Activated T-helper 17 cell treated with anti-CD3 and anti-CD28 coated beads, Interleukin-2, amount 50 U/mL, for 72 hours (primary cell): Measurements from ENCODE around the gene TRIM8. TPM values are rescaled to one million over a fixed set of nuclear protein-coding genes. Genes with fewer than 3 reads are reported as not detected.

Experiments used
- ATAC-seq: fragments of 150-1000 bp; cut with Tn5 transposase; replicated peaks from 2 replicates; pipeline ENCODE4 v1.10.0; 2021; ENCODE audit warnings: mild to moderate bottlenecking, moderate library complexity
- H3K27ac Mint-ChIP-seq: one replicate; pipeline ENCODE4 v1.8.0; 2022; ENCODE audit warnings: mixed read lengths
- H3K27me3 Mint-ChIP-seq: one replicate; pipeline ENCODE4 v1.8.0; 2022; ENCODE audit warnings: mixed read lengths
- H3K36me3 Mint-ChIP-seq: one replicate; pipeline ENCODE4 v1.8.0; 2022; ENCODE audit warnings: low read depth, mild to moderate bottlenecking, mixed read lengths
- H3K4me1 Mint-ChIP-seq: one replicate; pipeline ENCODE4 v1.8.0; 2022; ENCODE audit warnings: mixed read lengths
- H3K4me3 Mint-ChIP-seq: one replicate; pipeline ENCODE4 v1.8.0; 2022; ENCODE audit warnings: mild to moderate bottlenecking, mixed read lengths
- H3K9me3 Mint-ChIP-seq: one replicate; pipeline ENCODE4 v1.8.0; 2022; ENCODE audit warnings: mixed read lengths
- total RNA-seq, 2 donors: library from RNA; stranded (reverse); gene quantifications; one replicate each; pipeline ENCODE4 v1.2.3, GENCODE V29; 2022

The TRIM8 gene
- total RNA-seq, 2 donors from 2014 or later, result 60.0 to 73.9 TPM

DNA sequence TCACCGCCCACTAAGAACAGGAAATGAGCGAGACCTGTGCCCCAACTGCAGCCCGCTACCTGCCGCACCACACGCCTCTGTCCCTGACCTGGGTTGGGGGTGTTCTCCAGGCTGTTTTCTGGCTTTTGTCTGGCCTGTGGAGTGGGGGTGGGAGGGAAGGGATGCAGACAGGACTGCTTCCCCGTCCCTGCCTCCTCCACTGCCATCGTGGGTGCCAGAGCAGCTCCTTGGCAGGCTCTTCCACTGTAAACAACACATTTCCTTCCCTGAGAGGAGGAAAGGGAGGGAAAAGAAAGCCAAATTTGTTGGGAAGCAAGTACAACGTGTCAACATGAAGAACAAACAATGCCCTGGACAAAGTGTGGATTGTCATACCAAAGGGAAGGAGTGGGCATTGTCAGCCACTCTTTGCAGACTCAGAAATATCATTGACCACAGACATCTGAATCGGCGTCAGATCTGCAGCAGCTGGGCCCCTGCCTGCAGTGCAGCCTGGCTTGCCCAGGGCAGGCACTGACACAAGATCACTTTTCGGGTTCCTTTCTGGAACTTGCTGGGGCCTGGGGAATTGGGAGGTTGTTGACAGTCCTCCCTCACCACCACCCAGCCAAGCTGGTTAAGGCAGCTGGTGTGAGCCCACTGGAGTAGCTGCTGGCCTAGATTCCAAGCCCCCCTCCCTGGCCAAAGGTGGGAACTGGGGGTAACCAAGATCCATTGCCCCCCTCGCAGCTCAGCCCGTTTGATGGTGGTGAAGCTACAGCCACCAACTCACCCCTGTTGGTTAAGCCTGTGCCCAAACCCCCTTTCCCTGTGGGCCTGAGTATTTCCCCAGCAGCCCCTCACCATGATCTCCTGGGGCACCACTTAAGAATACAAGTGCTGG is 22.6 kb upstream of the TRIM8 start:
- Mint-ChIP-seq H3K27ac (peak overlapping the region; percentile 77), H3K4me1 (peaks cover 9% of the 10 kb centered on the region)
- ATAC-seq, result peak; percentile 93

DNA sequence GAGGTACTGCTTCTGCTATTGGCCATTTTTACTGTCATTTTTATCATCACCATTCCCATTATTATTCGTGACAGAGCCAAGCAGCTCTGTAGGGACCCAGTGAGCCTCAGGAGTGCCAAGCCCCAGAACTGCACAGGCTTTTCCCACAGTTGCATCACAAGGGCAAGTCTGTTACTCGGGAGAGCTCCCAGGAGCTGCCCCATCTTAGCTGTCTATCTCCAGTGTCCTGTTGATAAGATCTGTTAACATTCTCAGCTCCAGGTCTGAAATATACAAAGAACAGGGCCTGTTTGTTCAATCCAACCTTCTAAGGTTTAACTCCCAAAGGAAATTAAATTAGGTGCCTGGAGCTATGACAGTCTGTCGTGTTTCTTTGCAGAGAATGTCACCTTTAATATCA is 20.2 kb upstream of the TRIM8 start:
- Mint-ChIP-seq H3K27me3 (no peaks in the 10 kb centered on the region), H3K27ac (peak overlapping the region; percentile 32)

More for the DNA sequence above, 22.6 kb upstream of the TRIM8 start:
- H3K36me3 Mint-ChIP-seq, result peaks cover 18% of the 10 kb centered on the region
- H3K9me3 Mint-ChIP-seq, result no peaks in the 10 kb centered on the region
- no peaks in the 10 kb centered on the region for H3K27me3 Mint-ChIP-seq
- H3K4me3 Mint-ChIP-seq, result peak overlapping the region; percentile 68

DNA sequence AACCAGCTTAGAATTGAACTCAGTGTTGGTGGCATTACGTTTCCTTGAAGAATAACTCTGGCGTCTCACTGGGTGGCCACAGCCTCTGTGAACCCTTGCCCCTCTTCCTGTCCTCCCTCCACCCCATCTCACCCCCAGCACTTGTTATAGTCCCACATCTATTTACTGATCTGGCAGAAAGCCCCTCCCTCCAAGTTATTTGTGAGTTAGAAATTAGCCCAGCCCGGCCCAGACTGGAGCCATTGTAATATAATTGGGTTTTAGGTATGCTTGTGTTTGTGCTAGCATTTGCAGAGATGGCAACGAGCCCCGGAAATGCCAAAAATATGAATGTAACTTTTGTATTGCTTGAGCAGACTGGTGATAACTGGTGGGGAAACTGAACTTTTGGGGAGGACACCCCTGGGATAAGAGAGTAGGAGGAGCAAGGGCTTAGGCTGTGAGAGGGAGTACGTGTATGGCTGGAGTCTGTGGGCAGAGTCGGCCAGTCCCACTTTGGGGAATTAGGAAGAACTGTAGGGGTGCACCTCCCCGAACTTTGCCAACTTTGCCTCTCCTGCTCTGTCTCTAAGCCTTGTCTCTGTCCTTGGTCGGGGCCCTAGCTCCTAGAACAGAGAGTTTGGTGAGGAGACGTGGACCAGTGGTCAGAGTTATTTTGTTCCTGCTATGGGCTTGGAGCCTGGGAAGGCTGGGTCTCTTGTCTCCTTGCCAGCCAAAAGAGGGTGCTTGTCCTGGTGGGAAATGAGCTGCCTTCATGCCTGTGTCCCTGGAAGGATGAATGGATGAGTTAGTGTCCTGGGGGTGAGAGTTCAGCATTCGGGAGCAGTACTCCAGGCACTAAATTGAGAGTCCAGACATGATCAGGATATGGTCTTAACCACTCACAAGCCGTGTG is 19.3 kb upstream of the TRIM8 start:
- no peak overlapping the region for H3K4me3 Mint-ChIP-seq
- no peak for ATAC-seq
- peaks cover 9% of the 10 kb centered on the region for H3K4me1 Mint-ChIP-seq
- H3K36me3 Mint-ChIP-seq, result no peaks in the 10 kb centered on the region
- H3K27ac Mint-ChIP-seq, result peak overlapping the region; percentile 32
- H3K9me3 Mint-ChIP-seq, result no peaks in the 10 kb centered on the region
- H3K27me3 Mint-ChIP-seq, result no peaks in the 10 kb centered on the region

More for the DNA sequence above, 20.2 kb upstream of the TRIM8 start:
- no peaks in the 10 kb centered on the region for H3K9me3 Mint-ChIP-seq
- H3K4me1 Mint-ChIP-seq, result peaks cover 9% of the 10 kb centered on the region
- no peaks in the 10 kb centered on the region for H3K36me3 Mint-ChIP-seq
- no peak for ATAC-seq
- H3K4me3 Mint-ChIP-seq, result no peak overlapping the region

DNA sequence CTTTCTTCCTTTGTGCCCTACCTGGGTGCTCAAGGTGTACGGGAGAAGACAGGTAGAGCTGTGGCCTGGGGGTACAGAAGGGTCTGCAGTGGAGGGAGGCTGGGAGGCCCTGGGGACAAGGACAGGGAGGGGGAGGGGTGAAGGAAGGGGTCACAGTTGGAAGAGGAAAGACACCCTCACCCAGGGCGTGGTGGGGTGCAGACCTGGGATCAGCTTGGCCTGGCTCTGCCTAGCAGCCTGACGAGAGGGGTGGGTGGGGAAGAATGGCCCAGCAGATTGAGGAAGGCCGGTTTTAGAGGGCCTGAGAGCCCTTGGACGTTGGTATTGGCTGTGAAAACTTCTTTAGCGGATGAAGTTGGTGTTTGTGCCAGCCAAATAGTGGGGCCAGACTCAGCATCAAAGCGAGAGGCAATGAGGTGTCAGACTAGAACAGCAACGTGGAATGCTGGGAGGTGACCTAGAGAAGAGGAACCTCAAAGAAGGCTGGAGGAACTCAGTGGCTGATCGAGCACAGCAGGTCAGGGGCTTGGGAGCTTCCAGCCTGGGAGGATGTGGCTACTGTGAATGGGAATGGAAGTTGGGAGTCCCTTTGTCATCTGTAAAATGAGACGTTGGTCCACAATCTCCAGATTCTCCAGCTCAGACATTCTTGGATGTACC is 18.1 kb upstream of the TRIM8 start:
- Mint-ChIP-seq H3K9me3 (no peaks in the 10 kb centered on the region), H3K27me3 (no peaks in the 10 kb centered on the region), H3K4me3 (no peak overlapping the region)

DNA sequence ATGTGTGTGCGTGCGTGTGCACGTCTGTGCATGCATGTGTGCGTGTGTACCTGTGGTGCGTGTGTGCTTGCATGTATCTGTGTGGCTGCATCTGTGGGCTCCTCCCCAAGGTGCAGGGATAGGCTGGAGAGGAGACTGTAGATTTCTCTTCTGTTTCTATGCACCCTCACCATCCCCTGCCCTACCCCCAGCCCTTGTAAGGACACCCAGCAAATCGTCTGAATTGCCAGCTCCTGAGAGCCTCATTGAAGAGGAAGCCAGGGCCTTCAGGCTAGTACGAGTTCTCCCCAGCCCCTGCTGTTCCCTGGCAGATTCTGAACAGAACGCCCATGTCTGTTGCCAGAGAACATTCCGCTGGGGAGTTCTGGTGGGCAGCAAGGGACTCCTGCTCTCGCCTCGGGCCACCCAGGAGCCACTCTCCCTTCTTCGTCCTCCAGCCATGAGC is 17.0 kb upstream of the TRIM8 start:
- H3K27me3 Mint-ChIP-seq, result no peaks in the 10 kb centered on the region
- H3K4me1 Mint-ChIP-seq, result peaks cover 1% of the 10 kb centered on the region
- H3K9me3 Mint-ChIP-seq, result no peaks in the 10 kb centered on the region
- H3K4me3 Mint-ChIP-seq, result no peak overlapping the region
- H3K27ac Mint-ChIP-seq, result peak overlapping the region; percentile 61
- no peak for ATAC-seq
- H3K36me3 Mint-ChIP-seq, result no peaks in the 10 kb centered on the region

More for the DNA sequence above, 18.1 kb upstream of the TRIM8 start:
- no peaks in the 10 kb centered on the region for H3K36me3 Mint-ChIP-seq
- peak overlapping the region; percentile 61 for H3K27ac Mint-ChIP-seq
- peaks cover under 1% of the 10 kb centered on the region for H3K4me1 Mint-ChIP-seq
- no peak for ATAC-seq

DNA sequence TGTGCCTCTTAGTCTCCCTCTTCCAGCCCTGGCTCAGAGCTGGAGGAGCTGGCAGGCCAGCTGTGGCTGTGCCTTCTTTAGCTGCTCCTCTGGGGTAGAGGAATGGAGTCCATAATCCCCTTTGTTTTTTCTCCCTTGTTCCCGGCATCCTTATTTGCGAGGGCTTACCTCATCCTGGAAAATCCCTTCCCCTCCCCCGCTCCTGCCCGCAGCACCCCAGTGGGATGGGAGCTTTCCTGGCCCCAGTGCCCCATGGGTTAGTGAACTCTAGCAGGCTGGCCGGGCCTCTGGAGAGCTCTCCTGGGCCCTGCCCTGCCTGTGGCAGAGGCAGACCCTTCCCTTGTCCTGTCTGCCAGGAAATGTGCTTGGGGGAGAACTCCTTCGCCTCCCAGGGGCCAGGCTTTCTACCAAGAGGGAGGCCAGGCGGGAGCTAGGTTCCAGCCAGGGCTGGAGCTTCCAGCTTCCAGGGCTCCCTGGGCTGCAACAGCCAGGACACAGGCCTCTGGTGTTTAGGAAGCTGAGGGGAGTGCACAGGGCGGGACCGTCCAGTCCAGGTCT is 16.5 kb upstream of the TRIM8 start:
- no peaks in the 10 kb centered on the region for H3K36me3 Mint-ChIP-seq

DNA sequence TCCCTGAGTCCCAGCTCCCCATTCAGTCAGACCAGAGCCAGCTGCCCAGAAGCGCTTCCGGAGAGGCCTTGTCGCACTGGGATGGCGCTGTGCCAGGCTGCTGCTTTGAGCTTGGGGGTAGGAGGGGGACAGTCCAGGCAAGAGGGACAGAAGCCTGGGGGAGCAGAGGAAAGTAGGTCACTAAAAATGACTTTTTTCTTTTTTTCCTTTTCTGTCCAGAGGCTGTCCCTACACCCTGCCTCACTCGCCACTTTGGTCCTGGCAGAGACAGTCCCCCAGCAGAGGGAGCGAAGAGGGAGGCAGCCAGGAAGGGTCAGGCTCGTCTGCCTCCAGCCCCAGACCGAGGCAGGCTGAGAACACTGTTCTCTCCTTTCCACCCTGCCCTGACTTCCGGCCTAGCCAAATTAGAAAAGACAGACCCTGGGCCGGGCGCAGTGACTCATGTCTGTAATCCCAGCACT is 15.8 kb upstream of the TRIM8 start:
- Mint-ChIP-seq H3K36me3 (no peaks in the 10 kb centered on the region), H3K27ac (peak overlapping the region; percentile 66), H3K9me3 (no peaks in the 10 kb centered on the region), H3K27me3 (no peaks in the 10 kb centered on the region), H3K4me3 (no peak overlapping the region), H3K4me1 (peaks cover 13% of the 10 kb centered on the region)
- no peak for ATAC-seq

More for the DNA sequence above, 16.5 kb upstream of the TRIM8 start:
- no peaks in the 10 kb centered on the region for H3K9me3 Mint-ChIP-seq
- no peaks in the 10 kb centered on the region for H3K27me3 Mint-ChIP-seq
- H3K4me3 Mint-ChIP-seq, result no peak overlapping the region
- no peak for ATAC-seq
- peak overlapping the region; percentile 61 for H3K27ac Mint-ChIP-seq
- H3K4me1 Mint-ChIP-seq, result peaks cover 6% of the 10 kb centered on the region

DNA sequence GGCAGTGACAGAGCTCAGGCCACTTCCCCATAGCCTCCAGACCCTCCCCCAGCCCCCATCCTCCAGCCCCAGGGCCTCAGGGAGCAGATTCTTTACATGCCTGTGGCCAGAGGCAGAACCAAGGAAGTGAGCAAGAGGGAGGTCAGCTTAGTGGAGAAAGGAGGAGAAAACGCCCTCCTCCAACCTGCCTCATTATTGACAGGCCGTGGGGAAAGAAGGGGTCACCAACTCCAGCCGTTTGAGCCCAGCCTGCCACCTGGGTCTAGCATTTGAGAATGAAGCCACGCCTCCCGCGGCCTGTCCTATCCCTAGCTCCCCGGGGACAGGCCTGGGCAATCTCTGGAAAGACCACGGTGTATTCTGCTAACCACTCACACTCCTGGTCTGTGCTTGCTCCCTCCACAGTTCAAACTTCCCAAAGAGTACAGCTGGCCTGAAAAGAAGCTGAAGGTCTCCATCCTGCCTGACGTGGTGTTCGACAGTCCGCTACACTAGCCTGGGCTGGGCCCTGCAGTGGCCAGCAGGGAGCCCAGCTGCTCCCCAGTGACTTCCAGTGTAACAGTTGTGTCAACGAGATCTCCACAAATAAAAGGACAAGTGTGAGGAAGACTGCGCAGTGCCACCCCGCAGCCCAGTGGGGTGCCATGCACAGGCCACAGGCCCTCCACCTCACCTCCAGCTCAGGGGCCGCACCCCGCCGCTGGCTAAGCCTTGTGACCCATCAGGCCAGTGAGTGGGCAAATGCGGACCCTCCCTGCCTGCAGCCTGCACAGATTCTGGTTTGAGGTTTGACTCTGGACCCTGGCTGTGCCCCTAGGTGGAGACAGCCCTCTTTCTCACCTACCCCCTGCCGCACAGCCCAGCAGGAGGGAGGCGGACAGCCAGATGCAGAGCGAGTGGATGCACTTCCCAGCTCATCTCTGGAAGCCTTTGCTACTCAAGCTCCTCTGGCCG is 14.3 kb upstream of the TRIM8 start:
- Mint-ChIP-seq H3K27me3 (no peaks in the 10 kb centered on the region), H3K9me3 (no peaks in the 10 kb centered on the region), H3K4me1 (peaks cover 15% of the 10 kb centered on the region), H3K27ac (peak overlapping the region; percentile 66), H3K36me3 (no peaks in the 10 kb centered on the region), H3K4me3 (no peak overlapping the region)
- no peak for ATAC-seq

DNA sequence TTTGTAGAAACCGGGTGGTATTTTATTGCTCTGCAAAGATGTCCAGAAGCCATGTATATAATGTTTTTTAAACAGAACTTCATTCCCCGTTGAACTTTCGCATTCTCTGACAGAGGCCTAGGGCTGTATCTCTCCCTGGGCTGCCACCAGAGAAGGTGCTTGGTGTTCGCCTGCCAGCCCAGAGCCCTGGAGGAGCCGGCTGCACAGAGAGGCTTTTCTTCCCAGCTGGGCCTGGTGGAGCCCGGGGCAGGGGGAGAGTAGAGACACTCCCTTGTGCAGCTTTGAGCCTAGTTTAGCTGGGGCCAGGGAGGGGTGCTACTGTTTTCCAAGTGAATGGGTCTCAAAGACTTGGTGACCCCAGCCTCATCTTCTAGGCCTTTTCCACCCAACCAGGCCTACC is 13.6 kb upstream of the TRIM8 start:
- Mint-ChIP-seq H3K9me3 (no peaks in the 10 kb centered on the region), H3K27me3 (no peaks in the 10 kb centered on the region), H3K4me1 (peaks cover 22% of the 10 kb centered on the region), H3K4me3 (no peak overlapping the region), H3K36me3 (no peaks in the 10 kb centered on the region), H3K27ac (peak overlapping the region; percentile 66)
- no peak for ATAC-seq

DNA sequence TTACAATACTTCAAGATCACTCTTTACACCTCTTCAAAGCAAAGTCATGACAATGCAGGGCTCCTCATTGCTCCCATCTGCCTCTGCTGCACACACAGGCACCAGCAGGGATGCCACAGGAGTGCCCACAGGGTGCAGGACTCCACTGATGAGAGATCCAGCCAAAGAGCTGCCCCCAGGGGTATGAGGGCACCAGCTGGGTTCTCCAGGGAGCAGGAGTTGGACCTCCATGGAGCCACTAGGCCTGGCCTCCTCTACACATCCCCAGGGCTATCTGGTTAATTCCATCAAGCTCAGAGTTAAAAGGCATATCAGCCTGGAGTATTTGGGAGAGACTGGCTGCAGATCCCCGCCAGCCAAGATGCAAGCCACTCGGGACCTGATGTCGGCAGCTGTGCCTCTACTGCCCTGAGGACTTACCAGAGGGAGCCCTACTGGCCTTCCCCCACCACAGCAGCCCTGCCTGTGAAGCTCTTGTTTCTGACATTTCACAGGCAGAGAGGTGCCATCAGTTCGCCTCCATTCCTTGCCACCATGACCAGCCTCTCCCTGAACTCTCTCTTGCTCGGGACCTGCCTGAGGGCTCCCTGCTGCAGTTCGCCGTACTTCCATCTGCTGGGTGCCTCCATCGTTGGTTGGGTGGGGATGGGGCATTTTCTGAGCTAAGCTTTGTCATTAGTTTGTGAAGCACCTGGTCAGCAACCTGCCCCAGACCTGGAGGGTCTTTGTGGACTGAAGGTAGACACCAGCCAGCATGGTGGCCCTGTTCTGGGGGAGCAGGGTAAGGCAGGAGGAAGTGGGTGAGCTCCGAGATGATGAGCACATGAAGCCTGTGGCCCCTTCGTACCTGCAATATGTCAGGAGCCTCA is 12.5 kb upstream of the TRIM8 start:
- Mint-ChIP-seq H3K4me1 (peaks cover 28% of the 10 kb centered on the region), H3K4me3 (peak overlapping the region; percentile 57), H3K27me3 (no peaks in the 10 kb centered on the region), H3K36me3 (no peaks in the 10 kb centered on the region), H3K9me3 (no peaks in the 10 kb centered on the region), H3K27ac (peak overlapping the region; percentile 93)
- ATAC-seq, result no peak

DNA sequence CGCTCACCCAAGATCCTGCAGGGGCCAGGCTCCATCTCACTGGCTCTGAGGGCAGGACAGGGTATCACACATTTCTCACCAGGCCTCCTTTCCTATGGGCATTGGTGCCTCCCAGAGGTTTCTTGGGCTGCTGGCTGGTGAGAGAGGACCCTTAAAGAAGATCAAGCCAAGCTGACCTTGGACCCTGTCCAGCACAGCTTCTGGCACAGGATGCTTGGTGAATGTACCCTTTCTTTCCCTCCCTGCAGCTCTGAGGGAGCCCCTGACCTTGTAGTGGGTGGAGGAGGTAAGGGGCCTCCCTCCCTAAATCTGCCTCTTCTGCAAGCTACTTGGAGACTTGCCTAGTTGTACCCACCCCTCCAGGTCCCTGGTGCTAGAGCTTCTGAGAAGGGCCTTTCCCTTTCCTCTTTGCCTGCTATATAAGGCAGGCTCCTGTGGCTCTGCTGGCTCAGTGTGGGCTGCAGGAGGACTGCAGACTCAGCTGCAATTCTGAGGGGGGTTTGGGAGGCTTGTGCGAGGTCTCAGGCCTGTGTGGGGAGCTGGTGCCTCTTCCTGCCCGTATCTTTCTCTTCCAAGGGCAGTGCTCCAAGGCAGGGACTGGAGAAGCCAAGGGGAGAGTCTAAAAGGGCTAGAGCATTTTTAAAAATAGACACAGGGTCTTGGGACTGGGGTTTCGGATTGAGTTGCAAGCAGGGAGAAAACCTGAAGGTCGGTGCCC is 11.7 kb upstream of the TRIM8 start:
- H3K4me3 Mint-ChIP-seq, result peak overlapping the region; percentile 57
- H3K9me3 Mint-ChIP-seq, result no peaks in the 10 kb centered on the region
- H3K36me3 Mint-ChIP-seq, result no peaks in the 10 kb centered on the region
- ATAC-seq, result peak; percentile 35
- peak overlapping the region; percentile 93 for H3K27ac Mint-ChIP-seq
- H3K27me3 Mint-ChIP-seq, result no peaks in the 10 kb centered on the region
- H3K4me1 Mint-ChIP-seq, result peaks cover 31% of the 10 kb centered on the region

DNA sequence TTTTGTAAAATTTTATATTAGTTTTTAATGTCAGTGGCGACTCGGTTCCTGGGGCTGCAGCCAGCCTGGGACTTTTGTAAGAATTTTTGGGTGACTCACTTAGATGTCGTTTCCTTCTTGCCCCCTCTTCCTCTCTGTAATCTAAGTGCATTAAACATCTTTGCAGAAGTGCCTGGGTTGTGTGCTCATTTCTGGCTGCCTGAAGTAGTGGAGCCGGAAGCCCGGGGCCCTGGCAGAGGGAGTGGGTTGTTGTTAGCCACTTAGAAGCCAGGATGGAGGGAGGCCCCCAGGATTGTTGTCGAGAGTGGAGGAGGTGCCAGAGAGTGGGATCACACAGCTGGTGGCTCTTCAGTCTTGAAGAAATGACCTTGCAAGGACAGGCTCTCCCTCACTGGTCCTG is 11.0 kb upstream of the TRIM8 start:
- peak overlapping the region; percentile 93 for H3K27ac Mint-ChIP-seq
- H3K9me3 Mint-ChIP-seq, result no peaks in the 10 kb centered on the region
- peak overlapping the region; percentile 57 for H3K4me3 Mint-ChIP-seq
- H3K27me3 Mint-ChIP-seq, result no peaks in the 10 kb centered on the region
- H3K36me3 Mint-ChIP-seq, result no peaks in the 10 kb centered on the region
- H3K4me1 Mint-ChIP-seq, result peaks cover 31% of the 10 kb centered on the region
- ATAC-seq, result peak; percentile 86
